B cell (primary cell): ENCODE data around the gene CNTD1.

Experiments used
- CTCF ChIP-seq: fragments of 200-600 bp; IDR thresholded peaks from one replicate; pipeline ENCODE4 v1.8.0; 2022; ENCODE audit warnings: antibody characterized with exemption, mild to moderate bottlenecking
- EZH2 ChIP-seq: IDR thresholded peaks from 2 replicates; pipeline ENCODE4 v1.6.1; 2012; ENCODE audit warnings: borderline replicate concordance, low read depth, mild to moderate bottlenecking, moderate library complexity, low read length; ENCODE audit not compliant: insufficient read depth, poor library complexity, severe bottlenecking

GRCh38 chr17:42835732-42836131 lies 37.1 kb downstream of the CNTD1 start:
- TF ChIP-seq CTCF (no peak), EZH2 (no peak)
